SH-SY5Y (cell line): Measurements from ENCODE around the gene GPR137.

Source experiments
- GATA2 ChIP-seq: IDR thresholded peaks from 2 replicates; pipeline ENCODE4 v1.6.1; 2011; ENCODE audit warnings: mild to moderate bottlenecking, low read depth, low read length
- GATA3 ChIP-seq: IDR thresholded peaks from 2 replicates; pipeline ENCODE4 v1.6.1; 2011; ENCODE audit warnings: low read depth, mild to moderate bottlenecking, low read length, moderate library complexity

DNA sequence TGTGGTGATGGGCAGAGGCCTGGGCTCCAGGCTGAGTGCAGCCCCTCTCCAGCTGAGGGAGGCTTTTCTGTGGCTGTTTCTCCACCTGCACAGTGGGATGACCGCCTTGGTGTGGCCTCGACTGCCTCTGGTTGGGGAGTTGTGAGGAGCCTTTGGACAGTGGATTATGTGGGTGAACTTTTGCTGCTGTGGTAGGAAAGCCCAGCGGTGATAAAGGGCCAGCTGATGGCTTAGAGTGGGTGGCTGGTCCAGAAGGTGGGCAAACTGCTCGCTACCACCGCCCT lies 18.3 kb downstream of the GPR137 start:
- TF ChIP-seq GATA2 (no peak), GATA3 (no peak)
